ENCODE measurements around the gene VPREB1.

GRCh38 chr22:22245935-22246525 lies 1.4 kb downstream of the VPREB1 start:
- TF ChIP-seq TAF1 (IDR thresholded peaks at IDR 0.05; ENCODE audit: borderline replicate concordance, low read depth, low read length) (no peak), POLR2AphosphoS5 (IDR thresholded peaks at IDR 0.05; ENCODE audit: low read depth, low read length) (no peak)
